K562 (cell line): Measurements from ENCODE around the gene RBM46. TPM values are rescaled to one million over a fixed set of nuclear protein-coding genes. Genes with fewer than 3 reads are reported as not detected.

Experiments used
- ATAC-seq: fragments of 200-7000 bp; cut with Tn5 transposase; 3 replicates; pipeline ENCODE4 v1.9.1; 2020; ENCODE audit warnings: moderate library complexity
- BruUV-seq: library from RNA; stranded (reverse); fragments of 400-500 nt; replicated peaks from 2 replicates; lab custom pipeline; 2021; lab: Mats Ljungman, UMichigan
- CTCF ChIA-PET: fragments of 300-600 bp; formaldehyde crosslinking; extraction: SDS; loops from one replicate; lab custom pipeline; 2021; ENCODE audit warnings: low intra/inter-chr PET ratio; lab: Yijun Ruan, JAX
- POLR2A ChIA-PET: fragments of 300-600, 350-650 bp; sonication (Branson Sonifier 250); formaldehyde crosslinking; extraction: SDS; loops from one replicate; lab custom pipeline; 2021; ENCODE audit warnings: antibody characterized with exemption, inconsistent platforms; lab: Yijun Ruan, JAX
- DNase-seq, 4 experiments: peaks; one replicate each; pipeline versions ENCODE4 v3.0.0 to v3.0.0-alpha.2; 2011 to 2018; ENCODE audit warnings: low spot score in 3 of 4, mixed read lengths in 3 of 4; ENCODE audit errors: extremely low read depth in 1 of 4
- FAIRE-seq: peaks from 2 replicates; lab custom pipeline; 2011; peaks lifted over from hg19 to GRCh38; lab: Jason Lieb, UNC
- H2AFZ ChIP-seq: 2 replicates; pipeline ENCODE4 v1.6.0; 2011; ENCODE audit warnings: low read depth, low read length, control low read depth, inconsistent platforms
- H3K27ac ChIP-seq: fragments of 200-600 bp; 3 replicates; pipeline ENCODE4 v1.8.0; 2011; ENCODE audit warnings: low read depth, mild to moderate bottlenecking, control low read depth, inconsistent platforms, low read length, moderate library complexity, mixed read lengths; ENCODE audit errors: extremely low read depth
- H3K27me3 ChIP-seq, 2 experiments: fragments of 300-600 bp in 1 of 2; 2 replicates in 1 of 2; 3 replicates in 1 of 2; pipeline versions ENCODE4 v1.6.0 to v1.8.0; 2011; ENCODE audit warnings: inconsistent platforms in 2 of 2, low read length in 2 of 2, mild to moderate bottlenecking in 1 of 2, mixed read lengths in 1 of 2, moderate library complexity in 1 of 2; ENCODE audit not compliant: control insufficient read depth in 2 of 2, insufficient read depth in 2 of 2
- H3K36me3 ChIP-seq: fragments of 300-600 bp; 3 replicates; pipeline ENCODE4 v1.8.0; 2011; ENCODE audit warnings: mild to moderate bottlenecking, low read length, inconsistent platforms; ENCODE audit not compliant: control insufficient read depth, insufficient read depth
- H3K4me1 ChIP-seq, 2 experiments: fragments of 200-600 bp in 1 of 2; replicated peaks in 1 of 2; 2 replicates in 1 of 2; 3 replicates in 1 of 2; pipeline versions ENCODE4 v1.5.1 to v1.8.0; 2011; ENCODE audit warnings: inconsistent platforms in 2 of 2, low read length in 2 of 2, mild to moderate bottlenecking in 1 of 2, mixed read lengths in 1 of 2, moderate library complexity in 1 of 2; ENCODE audit not compliant: control insufficient read depth in 2 of 2, insufficient read depth in 2 of 2
- H3K4me2 ChIP-seq: 2 replicates; pipeline ENCODE4 v1.6.1; 2011; ENCODE audit warnings: low read length, control low read depth, inconsistent platforms, mixed read lengths; ENCODE audit not compliant: insufficient read depth
- H3K4me3 ChIP-seq: fragments of 200-600 bp; sonication (generic), shearing (Covaris generic); 2 replicates; pipeline ENCODE4 v1.5.1; 2016; ENCODE audit warnings: control low read depth, inconsistent platforms
- H3K79me2 ChIP-seq: fragments of 200-600 bp; 3 replicates; pipeline ENCODE4 v1.8.0; 2011; ENCODE audit warnings: low read length, inconsistent platforms; ENCODE audit not compliant: control insufficient read depth, insufficient read depth
- H3K9ac ChIP-seq, 2 experiments: 2 replicates each; pipeline versions ENCODE4 v1.6.0 to v1.6.1; 2011; ENCODE audit warnings: low read depth in 2 of 2, low read length in 2 of 2, control low read depth in 1 of 2, inconsistent platforms in 1 of 2, mild to moderate bottlenecking in 1 of 2, mixed read lengths in 1 of 2; ENCODE audit not compliant: insufficient read depth in 1 of 2
- H3K9me1 ChIP-seq: one replicate; pipeline ENCODE4 v1.6.0; 2011; ENCODE audit warnings: inconsistent platforms, mild to moderate bottlenecking, low read length, moderate library complexity; ENCODE audit not compliant: control insufficient read depth, insufficient read depth
- H3K9me3 ChIP-seq: replicated peaks from 2 replicates; pipeline ENCODE4 v1.5.1; 2011; ENCODE audit warnings: low read depth, low read length, inconsistent platforms; ENCODE audit not compliant: control insufficient read depth, insufficient read depth
- H4K20me1 ChIP-seq: replicated peaks from 2 replicates; pipeline ENCODE4 v1.6.1; 2011; ENCODE audit warnings: low read length, inconsistent platforms, mixed read lengths; ENCODE audit not compliant: control insufficient read depth, insufficient read depth
- ARID1B ChIP-seq: fragments of 450-650 bp; IDR thresholded peaks from 2 replicates; pipeline ENCODE4 v1.6.1; 2016; ENCODE audit warnings: antibody characterized with exemption, mild to moderate bottlenecking, inconsistent platforms
- ARNT ChIP-seq, 2 experiments: fragments of 450-650 bp; IDR thresholded peaks; 2 replicates each; pipeline ENCODE4 v1.6.1; 2016; ENCODE audit warnings: mild to moderate bottlenecking in 1 of 2
- C11orf30 ChIP-seq: fragments of 450-650 bp; IDR thresholded peaks from 2 replicates; pipeline ENCODE4 v1.6.1; 2016; ENCODE audit warnings: low read depth, mild to moderate bottlenecking
- FOSL1 ChIP-seq: fragments of 200-800 bp; sonication (Bioruptor generic); conservative IDR thresholded peaks from 2 replicates; pipeline ENCODE4 v1.6.1; 2016; ENCODE audit warnings: missing genetic modification characterization, missing compliant biosample characterization
- HDGF ChIP-seq: fragments of 450-650 bp; IDR thresholded peaks from 2 replicates; pipeline ENCODE4 v1.6.1; 2016
- KLF16 ChIP-seq: IDR thresholded peaks from 2 replicates; pipeline ENCODE4 v1.6.1; 2016; ENCODE audit warnings: antibody characterized with exemption
- MAFF ChIP-seq: IDR thresholded peaks from 2 replicates; pipeline ENCODE4 v1.6.1; 2012; ENCODE audit warnings: low read length, improper control_type of control experiment
- MAFG ChIP-seq: fragments of 450-650 bp; conservative IDR thresholded peaks from 2 replicates; pipeline ENCODE4 v1.6.1; 2016; ENCODE audit warnings: missing genetic modification characterization, missing compliant biosample characterization
- MAFK ChIP-seq: IDR thresholded peaks from 2 replicates; pipeline ENCODE4 v1.6.1; 2011; ENCODE audit warnings: low read length, improper control_type of control experiment
- PML ChIP-seq: IDR thresholded peaks from 2 replicates; pipeline ENCODE4 v1.6.1; 2012; ENCODE audit warnings: low read length, inconsistent platforms
- RBBP5 ChIP-seq: fragments of 200-600 bp; sonication (generic); IDR thresholded peaks from 2 replicates; pipeline ENCODE4 v1.6.1; 2012; ENCODE audit warnings: borderline replicate concordance, mild to moderate bottlenecking, low read length, control low read depth, inconsistent platforms; ENCODE audit not compliant: insufficient read depth, poor library complexity, severe bottlenecking
- RBM34 ChIP-seq: fragments of 200-400 bp; formaldehyde crosslinking; IDR thresholded peaks from 2 replicates; pipeline ENCODE4 v1.6.1; 2018; ENCODE audit warnings: low read length, borderline replicate concordance; ENCODE audit not compliant: insufficient read depth
- SIRT6 ChIP-seq: IDR thresholded peaks from one replicate; pipeline ENCODE4 v1.6.1; 2012; ENCODE audit warnings: low read depth, mild to moderate bottlenecking, control low read depth, inconsistent platforms, low read length, moderate library complexity
- ZNF175 ChIP-seq: fragments of 200-800 bp; sonication (Bioruptor generic); IDR thresholded peaks from 2 replicates; pipeline ENCODE4 v1.6.1; 2016; ENCODE audit warnings: low read depth, mild to moderate bottlenecking, missing genetic modification characterization, missing compliant biosample characterization
- ZNF277 ChIP-seq: fragments of 250-450 bp; sonication (Bioruptor Pico); IDR thresholded peaks from 2 replicates; pipeline ENCODE4 v1.8.0; 2022; ENCODE audit warnings: inconsistent platforms, mild to moderate bottlenecking, moderate library complexity, borderline replicate concordance
- ZNF316 ChIP-seq: fragments of 450-650 bp; IDR thresholded peaks from 2 replicates; pipeline ENCODE4 v1.6.1; 2016
- WGBS: fragments of 100-300 bp; shearing (Covaris generic); methylation state at CpG from one replicate; pipeline ENCODE4 v1.1.6; 2016; ENCODE audit warnings: low coverage, mixed read lengths; ENCODE audit not compliant: insufficient coverage; ENCODE audit errors: missing lambda C conversion rate; 5-methylcytosine and 5-hydroxymethylcytosine counted together
- in situ Hi-C: fragments of 300-500 bp; cut with MboI; formaldehyde crosslinking; loops from 4 replicates; pipeline ENCODE4 v1.15.0; 2018; ENCODE audit warnings: inconsistent platforms, mixed read lengths
- intact Hi-C: fragments of 100-400 bp; cut with micrococcal nuclease; formaldehyde crosslinking; loops from 2 replicates; pipeline ENCODE4 v1.14.2; 2022
- polyA plus RNA-seq, 8 experiments: library from polyadenylated mRNA; depleted of rRNA in 4 of 8; stranded (reverse) in 5 of 8; unstranded in 3 of 8; fragments of >200 nt; fragmentation: Nextera tagmentation in 2 of 8; fragmentation: Illumina TruSeq in 1 of 8; extraction: Ambion mirVana in 2 of 8; extraction: Trizol in 1 of 8; gene quantifications; 2 replicates each; pipeline versions ENCODE4 v1.2.1 to v1.2.3, GENCODE V29; 2011 to 2014; ENCODE audit warnings: inconsistent platforms in 1 of 8, missing spikeins in 1 of 8
- total RNA-seq, 7 experiments: library from RNA; depleted of rRNA in 6 of 7; stranded (reverse); fragments of >200 nt in 6 of 7; fragmentation: Illumina TruSeq in 2 of 7; extraction: Trizol in 2 of 7; gene quantifications; 2 replicates each; pipeline versions ENCODE4 v1.2.1 to v1.2.3, GENCODE V29; 2011 to 2021; ENCODE audit warnings: low replicate concordance in 1 of 7
- TF ChIP-seq, protein P1 (sequence below): fragments of 450-650 bp; formaldehyde crosslinking; IDR thresholded peaks from 2 replicates; pipeline ENCODE4 v1.4.0; 2022; ENCODE audit warnings: mild to moderate bottlenecking, moderate library complexity

The RBM46 gene
- total and polyA plus RNA-seq, 9 of the 15 experiments (the other 6 are each of a cell fraction or from before 2014, with no cell fraction given), result 0.04 TPM; not detected in 8

DNA sequence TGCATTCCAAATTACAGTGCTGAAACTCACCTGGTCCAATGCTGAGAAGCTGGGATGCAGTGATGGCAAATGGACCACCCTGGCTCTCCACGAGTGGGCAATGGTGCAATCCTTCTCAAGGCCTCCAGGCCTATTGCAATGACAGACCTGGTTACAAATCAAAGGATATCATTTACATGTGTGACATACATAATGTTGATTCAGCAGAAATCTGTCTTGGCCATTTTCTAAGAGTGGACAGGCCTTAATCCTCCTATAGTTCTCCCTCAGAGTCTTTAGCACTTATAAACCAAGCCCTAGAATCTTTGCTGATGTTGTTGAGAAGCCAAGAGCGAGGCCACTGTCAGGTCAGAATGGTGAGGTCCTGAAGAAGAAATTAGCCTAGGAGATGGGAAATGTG, 20.2 kb upstream of the RBM46 start:
- ATAC-seq (no peak), FAIRE-seq (no peak), DNase-seq (no peak)
- no peaks in the 10 kb centered on the region for H3K27me3 ChIP-seq
- CTCF ChIA-PET, result no interaction called here
- TF ChIP-seq SIRT6 (no peak), FOSL1 (tag) (no peak), MAFK (peak; percentile 28; the same call in 1 of the 2 replicates), HDGF (no peak), PML (no peak), KLF16 (no peak), MAFG (tag) (peak; percentile 55), ZNF316 (peak; percentile 64), C11orf30 (peak; percentile 61; the same call in 1 of the 2 replicates), ARNT (IDR thresholded peaks at IDR 0.05) (no peak), ARID1B (no peak), RBM34 (no peak), ZNF277 (no peak), MAFF (peak; percentile 46; the same call in 1 of the 2 replicates), ZNF175 (CRISPR knock-in tag) (no peak), RBBP5 (no peak)
- TF ChIP-seq, protein P1, sequence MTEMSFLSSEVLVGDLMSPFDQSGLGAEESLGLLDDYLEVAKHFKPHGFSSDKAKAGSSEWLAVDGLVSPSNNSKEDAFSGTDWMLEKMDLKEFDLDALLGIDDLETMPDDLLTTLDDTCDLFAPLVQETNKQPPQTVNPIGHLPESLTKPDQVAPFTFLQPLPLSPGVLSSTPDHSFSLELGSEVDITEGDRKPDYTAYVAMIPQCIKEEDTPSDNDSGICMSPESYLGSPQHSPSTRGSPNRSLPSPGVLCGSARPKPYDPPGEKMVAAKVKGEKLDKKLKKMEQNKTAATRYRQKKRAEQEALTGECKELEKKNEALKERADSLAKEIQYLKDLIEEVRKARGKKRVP (CRISPR knock-in tag), result no peak
- H3K9me1 ChIP-seq, result no peaks in the 10 kb centered on the region
- WGBS, result 0% methylated on average over 2 of the region's 2 CpGs
- POLR2A ChIA-PET, result no interaction called here
- no peak overlapping the region for H3K27ac ChIP-seq
- no peaks in the 10 kb centered on the region for H4K20me1 ChIP-seq
- intact Hi-C loops (no loop called here), in situ Hi-C loops (no loop called here)
- no peaks in the 10 kb centered on the region for H3K9me3 ChIP-seq
- H3K79me2 ChIP-seq, result no peaks in the 10 kb centered on the region
- H3K4me1 ChIP-seq, result no peaks in the 10 kb centered on the region
- no peak overlapping the region for H3K4me3 ChIP-seq
- no peaks in the 10 kb centered on the region for H3K36me3 ChIP-seq
- H2AFZ ChIP-seq, result no peak overlapping the region
- no peak overlapping the region for H3K9ac ChIP-seq
- no TSS peak for BruUV-seq
- H3K4me2 ChIP-seq, result no peak overlapping the region
